ENCODE measurements around the gene C20orf96. TPM values are rescaled to one million over a fixed set of nuclear protein-coding genes. Genes with fewer than 3 reads are reported as not detected.

The C20orf96 gene
- total and polyA plus RNA-seq, 9 donors: 6.6 to 17.5 (median 11.7) TPM

- H3K36me3 ChIP-seq: no peaks in the 10 kb centered on the region
- H3K9me3 ChIP-seq: no peaks in the 10 kb centered on the region
- no peak for DNase-seq
- intact Hi-C loops (cut with DNase I): no loop called here
- H3K27me3 ChIP-seq: no peaks in the 10 kb centered on the region
- H3K4me3 ChIP-seq: no peak overlapping the region
- no peak overlapping the region for H3K27ac ChIP-seq
- TF ChIP-seq, protein P1, sequence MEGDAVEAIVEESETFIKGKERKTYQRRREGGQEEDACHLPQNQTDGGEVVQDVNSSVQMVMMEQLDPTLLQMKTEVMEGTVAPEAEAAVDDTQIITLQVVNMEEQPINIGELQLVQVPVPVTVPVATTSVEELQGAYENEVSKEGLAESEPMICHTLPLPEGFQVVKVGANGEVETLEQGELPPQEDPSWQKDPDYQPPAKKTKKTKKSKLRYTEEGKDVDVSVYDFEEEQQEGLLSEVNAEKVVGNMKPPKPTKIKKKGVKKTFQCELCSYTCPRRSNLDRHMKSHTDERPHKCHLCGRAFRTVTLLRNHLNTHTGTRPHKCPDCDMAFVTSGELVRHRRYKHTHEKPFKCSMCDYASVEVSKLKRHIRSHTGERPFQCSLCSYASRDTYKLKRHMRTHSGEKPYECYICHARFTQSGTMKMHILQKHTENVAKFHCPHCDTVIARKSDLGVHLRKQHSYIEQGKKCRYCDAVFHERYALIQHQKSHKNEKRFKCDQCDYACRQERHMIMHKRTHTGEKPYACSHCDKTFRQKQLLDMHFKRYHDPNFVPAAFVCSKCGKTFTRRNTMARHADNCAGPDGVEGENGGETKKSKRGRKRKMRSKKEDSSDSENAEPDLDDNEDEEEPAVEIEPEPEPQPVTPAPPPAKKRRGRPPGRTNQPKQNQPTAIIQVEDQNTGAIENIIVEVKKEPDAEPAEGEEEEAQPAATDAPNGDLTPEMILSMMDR (IDR thresholded peaks at IDR 0.05): no peak
- TF ChIP-seq POLR2A (IDR thresholded peaks at IDR 0.05): no peak
- no peak for TF ChIP-seq EP300 (IDR thresholded peaks at IDR 0.05)
- WGBS, 3 donors: 85 to 91% (median 89%) methylated on average over 7 of the region's 7 CpGs
- no peaks in the 10 kb centered on the region for H3K4me1 ChIP-seq (ENCODE audit: insufficient read depth)
Observed at GRCh38 chr20:275791-276190, 14.8 kb downstream of the C20orf96 start.

DNA sequence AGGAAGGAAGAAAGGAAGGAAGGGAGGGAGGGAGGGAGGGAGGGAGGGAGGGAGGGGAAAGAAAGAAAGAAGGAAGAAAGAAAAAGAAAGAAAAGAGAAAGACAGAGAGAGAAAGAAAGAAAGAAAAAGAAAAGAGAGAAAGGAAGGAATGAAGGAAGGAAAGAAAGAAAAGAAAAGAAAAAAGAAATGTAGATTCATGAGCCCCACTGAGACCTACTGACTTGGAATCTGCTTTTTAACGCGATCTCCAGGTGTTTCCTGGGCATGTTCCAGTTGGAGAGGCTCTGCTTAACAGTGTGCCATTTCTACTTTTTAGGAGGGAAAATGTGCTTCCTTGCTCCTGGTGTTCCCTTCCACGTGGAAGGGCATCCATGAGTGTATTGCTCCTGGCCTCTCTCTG is 16.7 kb downstream of the C20orf96 start:
- H3K4me3 ChIP-seq: no peak overlapping the region
- no peak for TF ChIP-seq EP300 (IDR thresholded peaks at IDR 0.05)
- no peaks in the 10 kb centered on the region for H3K36me3 ChIP-seq
- H3K4me1 ChIP-seq (ENCODE audit: insufficient read depth): no peaks in the 10 kb centered on the region
- no peaks in the 10 kb centered on the region for H3K27me3 ChIP-seq
- 48 to 86% (median 67%) methylated on average over 3 of the region's 3 CpGs for WGBS, 3 donors
- intact Hi-C loops (cut with DNase I): no loop called here
- no peaks in the 10 kb centered on the region for H3K9me3 ChIP-seq
- DNase-seq: no peak
- H3K27ac ChIP-seq: no peak overlapping the region

DNA sequence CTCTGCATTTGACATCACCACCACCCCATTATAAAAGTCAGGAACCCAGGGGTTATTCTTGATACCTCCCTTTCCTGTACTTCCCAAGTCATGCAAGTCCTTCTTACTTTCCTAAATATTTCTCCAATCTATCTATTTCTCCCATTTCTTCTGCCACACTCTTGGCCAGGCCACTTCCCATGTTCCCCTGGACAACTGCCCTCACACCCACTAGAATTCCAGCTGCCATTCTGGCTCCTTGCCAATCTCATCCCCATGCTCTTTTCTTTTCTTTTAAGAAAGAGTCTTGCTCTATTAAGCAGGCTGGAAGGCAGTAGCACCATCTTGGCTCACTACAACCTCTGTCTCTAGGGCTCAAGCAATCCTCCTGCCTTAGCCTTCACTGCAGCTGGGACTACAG is 17.8 kb downstream of the C20orf96 start:
- TF ChIP-seq EP300 (IDR thresholded peaks at IDR 0.05) (no peak), POLR2A (IDR thresholded peaks at IDR 0.05) (no peak)
- TF ChIP-seq, protein P1 (IDR thresholded peaks at IDR 0.05): no peak
- DNase-seq: no peak
- intact Hi-C loops (cut with DNase I): no loop called here

DNA sequence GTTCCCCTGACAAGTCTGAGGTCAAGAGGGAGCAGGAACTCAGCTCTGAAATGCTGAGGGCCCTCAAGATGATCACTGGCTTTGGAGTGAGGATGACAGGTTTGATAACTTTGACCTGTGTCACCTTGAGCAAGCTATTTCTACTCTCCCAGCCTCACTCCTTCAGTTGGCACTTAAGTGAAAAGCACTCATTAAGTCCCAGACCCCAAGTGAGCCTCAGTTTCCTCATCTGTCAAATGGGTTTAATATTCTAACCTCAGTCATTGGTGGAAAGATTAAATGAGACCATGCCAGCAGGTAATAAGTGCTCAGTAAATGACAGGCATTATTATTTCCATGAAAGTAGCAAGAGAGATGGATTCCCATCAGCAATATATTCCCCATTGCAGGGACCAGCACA is 19.0 kb downstream of the C20orf96 start:
- no peaks in the 10 kb centered on the region for H3K36me3 ChIP-seq
- TF ChIP-seq EP300 (IDR thresholded peaks at IDR 0.05): no peak
- TF ChIP-seq POLR2A (IDR thresholded peaks at IDR 0.05): no peak
- TF ChIP-seq, protein P1 (IDR thresholded peaks at IDR 0.05): no peak
- DNase-seq: no peak
- H3K27me3 ChIP-seq: no peaks in the 10 kb centered on the region
- no peak overlapping the region for H3K27ac ChIP-seq
- H3K4me3 ChIP-seq: no peak overlapping the region
- intact Hi-C loops (cut with DNase I): no loop called here
- no peaks in the 10 kb centered on the region for H3K9me3 ChIP-seq
- H3K4me1 ChIP-seq (ENCODE audit: insufficient read depth): no peaks in the 10 kb centered on the region

More for the DNA sequence above, 17.8 kb downstream of the C20orf96 start:
- Histone ChIP-seq H3K27me3 (no peaks in the 10 kb centered on the region), H3K36me3 (no peaks in the 10 kb centered on the region), H3K27ac (no peak overlapping the region), H3K4me3 (no peak overlapping the region), H3K4me1 (ENCODE audit: insufficient read depth) (no peaks in the 10 kb centered on the region), H3K9me3 (no peaks in the 10 kb centered on the region)

DNA sequence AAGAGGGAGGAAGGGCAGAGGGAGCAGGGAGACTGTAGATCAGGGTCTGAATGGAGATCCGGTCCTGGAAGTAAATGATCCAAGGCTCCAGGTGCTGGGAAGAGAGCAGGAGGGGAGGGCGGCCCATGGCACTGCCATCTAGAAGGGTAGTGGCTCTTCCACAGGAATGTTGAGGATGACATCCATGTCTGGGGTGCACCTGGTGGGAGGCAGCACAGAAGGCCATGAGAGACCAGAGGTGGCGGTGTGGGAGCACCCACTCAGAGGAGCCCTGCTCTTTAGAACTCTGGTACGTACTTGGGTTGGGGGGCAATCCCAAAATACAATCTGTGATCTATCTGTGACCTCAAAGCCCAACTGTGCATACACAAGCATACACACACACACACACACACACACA is 19.5 kb downstream of the C20orf96 start:
- WGBS, 3 donors: 82 to 89% (median 84%) methylated on average over 4 of the region's 4 CpGs
- TF ChIP-seq POLR2A (IDR thresholded peaks at IDR 0.05): no peak
- TF ChIP-seq EP300 (IDR thresholded peaks at IDR 0.05): no peak
- TF ChIP-seq, protein P1 (IDR thresholded peaks at IDR 0.05): no peak
- Histone ChIP-seq H3K36me3 (no peaks in the 10 kb centered on the region), H3K27ac (no peak overlapping the region), H3K4me3 (no peak overlapping the region), H3K9me3 (no peaks in the 10 kb centered on the region), H3K27me3 (no peaks in the 10 kb centered on the region), H3K4me1 (ENCODE audit: insufficient read depth) (no peaks in the 10 kb centered on the region)
- intact Hi-C loops (cut with DNase I): no loop called here
- no peak for DNase-seq

Data from ovary (tissue), 9 donors.